Measurements from ENCODE around the gene AZIN2.

DNA sequence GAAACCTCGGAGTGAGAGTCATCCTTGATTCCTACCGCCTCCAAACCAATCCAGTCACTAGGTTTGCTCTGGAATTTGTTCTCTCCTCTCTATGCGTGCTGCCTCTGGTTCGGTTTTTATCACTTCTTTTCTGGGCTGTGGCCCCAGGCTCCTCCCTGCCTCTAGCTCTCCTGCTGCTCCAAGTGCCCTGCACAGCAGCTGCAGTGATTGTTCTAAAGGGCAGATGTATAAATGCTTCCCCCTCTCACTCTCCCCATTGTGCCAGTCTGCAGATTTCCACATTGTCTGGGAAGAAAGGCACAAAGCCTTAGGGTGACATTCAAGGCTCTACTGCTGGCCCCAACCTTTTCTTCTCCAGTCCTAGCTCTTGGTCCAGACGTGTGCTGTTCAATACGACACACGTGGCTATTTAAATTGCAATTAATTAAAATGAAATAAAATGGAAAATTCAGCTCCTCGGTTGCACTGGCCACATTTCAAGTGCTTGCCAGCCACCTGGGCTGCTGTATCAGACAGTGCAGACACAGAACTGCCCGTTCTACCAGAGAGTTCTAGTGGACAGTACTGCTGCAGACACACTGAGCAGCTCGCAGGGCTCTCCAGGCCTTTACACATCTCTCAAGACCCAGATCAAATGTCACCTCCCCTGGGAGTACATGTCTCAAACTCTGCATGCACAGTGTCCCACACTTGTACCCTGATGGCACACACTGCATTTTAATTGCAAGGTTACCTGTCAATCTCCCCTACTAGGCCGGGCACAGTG, 88.5 kb downstream of the AZIN2 start:
- TF ChIP-seq KAT2B (IDR thresholded peaks at IDR 0.05; ENCODE audit: low read depth, low read length) (no peak), YY1 (IDR thresholded peaks at IDR 0.05; ENCODE audit: borderline replicate concordance in 1 of 3, control insufficient read depth in 1 of 3, extremely low read depth in 1 of 3, insufficient read depth in 3 of 3, insufficient read length in 1 of 3, insufficient replicate concordance in 2 of 3, low read depth in 1 of 3, low read length in 2 of 3) (no peak), ADNP (tag; IDR thresholded peaks at IDR 0.05) (no peak), ERF (CRISPR knock-in tag; IDR thresholded peaks at IDR 0.05) (no peak), L3MBTL2 (IDR thresholded peaks at IDR 0.05) (no peak), CEBPB (tag; IDR thresholded peaks at IDR 0.05) (no peak)

Data from K562 (cell line).